Calu3 (cell line): ENCODE results near the gene CACNG4. TPM values are rescaled to one million over a fixed set of nuclear protein-coding genes. Genes with fewer than 3 reads are reported as not detected.

Experiments
- BruUV-seq: library from RNA; stranded (reverse); fragments of 400-500 nt; replicated peaks from 2 replicates; lab custom pipeline; 2021; lab: Mats Ljungman, UMichigan
- CTCF ChIA-PET: fragments of 300-600 bp; sonication (Branson Sonifier 250); formaldehyde crosslinking; loops from one replicate; lab custom pipeline; 2022; ENCODE audit warnings: antibody characterized with exemption; lab: Charles Lee
- DNase-seq: peaks from one replicate; pipeline ENCODE4 v3.0.0; 2022
- H3K27ac Mint-ChIP-seq: one replicate; pipeline ENCODE4 v1.8.0; 2022; ENCODE audit warnings: mixed read lengths; ENCODE audit not compliant: unreplicated experiment
- H3K27me3 Mint-ChIP-seq: one replicate; pipeline ENCODE4 v1.8.0; 2022; ENCODE audit warnings: mixed read lengths; ENCODE audit not compliant: unreplicated experiment
- H3K36me3 Mint-ChIP-seq: one replicate; pipeline ENCODE4 v1.8.0; 2022; ENCODE audit warnings: mild to moderate bottlenecking, moderate library complexity, mixed read lengths; ENCODE audit not compliant: insufficient read depth, unreplicated experiment
- H3K4me1 Mint-ChIP-seq: one replicate; pipeline ENCODE4 v1.8.0; 2022; ENCODE audit warnings: mild to moderate bottlenecking, low read depth, mixed read lengths; ENCODE audit not compliant: unreplicated experiment
- H3K4me3 Mint-ChIP-seq: one replicate; pipeline ENCODE4 v1.8.0; 2022; ENCODE audit warnings: mild to moderate bottlenecking, low read depth, moderate library complexity, mixed read lengths; ENCODE audit not compliant: unreplicated experiment
- H3K9me3 Mint-ChIP-seq: one replicate; pipeline ENCODE4 v1.8.0; 2022; ENCODE audit warnings: low read depth, mixed read lengths; ENCODE audit not compliant: unreplicated experiment
- intact Hi-C: fragments of 100-400 bp; cut with micrococcal nuclease; formaldehyde crosslinking; loops from one replicate; pipeline ENCODE4 v1.10.0; 2022; ENCODE audit not compliant: unreplicated experiment
- total RNA-seq: library from RNA; stranded (reverse); gene quantifications from 2 replicates; pipeline ENCODE4 v1.2.3, GENCODE V29; 2022
- TF ChIP-seq, protein P1 (sequence below): fragments of 200-600 bp; IDR thresholded peaks from one replicate; pipeline ENCODE4 v1.8.0; 2022; ENCODE audit warnings: antibody characterized with exemption; ENCODE audit not compliant: unreplicated experiment

The CACNG4 gene
- total RNA-seq, 1 experiment from 2014 or later = 3.8 TPM

- no peaks in the 10 kb centered on the region for H3K36me3 Mint-ChIP-seq
- H3K27ac Mint-ChIP-seq = no peak overlapping the region
- H3K4me3 Mint-ChIP-seq = no peak overlapping the region
- TF ChIP-seq, protein P1, sequence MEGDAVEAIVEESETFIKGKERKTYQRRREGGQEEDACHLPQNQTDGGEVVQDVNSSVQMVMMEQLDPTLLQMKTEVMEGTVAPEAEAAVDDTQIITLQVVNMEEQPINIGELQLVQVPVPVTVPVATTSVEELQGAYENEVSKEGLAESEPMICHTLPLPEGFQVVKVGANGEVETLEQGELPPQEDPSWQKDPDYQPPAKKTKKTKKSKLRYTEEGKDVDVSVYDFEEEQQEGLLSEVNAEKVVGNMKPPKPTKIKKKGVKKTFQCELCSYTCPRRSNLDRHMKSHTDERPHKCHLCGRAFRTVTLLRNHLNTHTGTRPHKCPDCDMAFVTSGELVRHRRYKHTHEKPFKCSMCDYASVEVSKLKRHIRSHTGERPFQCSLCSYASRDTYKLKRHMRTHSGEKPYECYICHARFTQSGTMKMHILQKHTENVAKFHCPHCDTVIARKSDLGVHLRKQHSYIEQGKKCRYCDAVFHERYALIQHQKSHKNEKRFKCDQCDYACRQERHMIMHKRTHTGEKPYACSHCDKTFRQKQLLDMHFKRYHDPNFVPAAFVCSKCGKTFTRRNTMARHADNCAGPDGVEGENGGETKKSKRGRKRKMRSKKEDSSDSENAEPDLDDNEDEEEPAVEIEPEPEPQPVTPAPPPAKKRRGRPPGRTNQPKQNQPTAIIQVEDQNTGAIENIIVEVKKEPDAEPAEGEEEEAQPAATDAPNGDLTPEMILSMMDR = no peak
- CTCF ChIA-PET = no interaction called here
- intact Hi-C loops = no loop called here
- no peaks in the 10 kb centered on the region for H3K27me3 Mint-ChIP-seq
- no peaks in the 10 kb centered on the region for H3K4me1 Mint-ChIP-seq
- no peaks in the 10 kb centered on the region for H3K9me3 Mint-ChIP-seq
- DNase-seq = no peak
- BruUV-seq = no TSS peak
These were observed 53.4 kb downstream of the CACNG4 start for GRCh38 chr17:67017910-67018309.

DNA sequence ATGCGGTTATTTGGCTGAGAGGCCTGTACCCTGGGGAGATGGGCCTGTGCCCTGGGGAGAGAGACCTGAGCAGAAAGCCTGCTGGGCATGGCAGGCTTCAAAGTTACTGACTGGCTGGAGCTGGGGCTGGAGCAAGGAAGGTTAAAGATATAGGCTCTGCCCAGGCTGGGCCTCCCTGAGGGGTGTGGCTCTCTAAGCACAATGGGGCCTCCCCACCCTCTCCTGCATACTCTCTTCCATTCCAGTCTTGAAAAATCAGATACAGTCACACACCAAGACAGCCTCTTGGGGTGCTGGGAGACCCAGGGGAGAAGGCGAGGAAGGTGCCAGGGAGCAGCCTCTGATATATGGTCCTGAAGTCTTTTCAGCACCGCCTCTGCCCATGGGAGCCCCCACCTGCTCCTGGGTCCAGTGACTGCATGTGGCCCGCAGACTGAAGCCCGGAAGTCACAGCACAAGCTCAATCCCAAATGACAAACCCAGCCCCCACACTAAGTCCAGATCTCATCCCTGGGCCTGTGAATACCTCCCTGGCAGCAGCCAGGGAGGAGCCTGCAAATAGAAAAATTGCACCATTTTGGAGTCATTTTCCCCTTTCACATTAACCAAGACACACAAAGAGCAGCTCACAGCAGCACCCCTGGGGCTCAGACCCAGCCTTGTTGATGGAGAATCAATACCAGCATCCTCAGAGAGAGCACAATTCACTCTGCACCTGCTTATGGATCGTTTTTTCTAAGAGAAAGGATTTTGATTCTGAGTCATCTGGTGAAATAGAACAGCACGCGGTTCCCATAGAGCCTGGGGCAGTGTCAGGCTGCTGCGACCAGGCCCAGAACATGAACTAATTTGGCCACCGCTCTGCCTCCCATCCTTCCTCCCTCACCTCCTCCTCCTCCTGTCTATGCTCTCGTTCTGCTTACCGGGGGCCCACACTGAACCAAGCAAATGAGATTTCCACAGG is 54.2 kb downstream of the CACNG4 start:
- no TSS peak for BruUV-seq
- Mint-ChIP-seq H3K27me3 (no peaks in the 10 kb centered on the region), H3K36me3 (no peaks in the 10 kb centered on the region), H3K4me3 (no peak overlapping the region), H3K27ac (no peak overlapping the region), H3K9me3 (no peaks in the 10 kb centered on the region), H3K4me1 (no peaks in the 10 kb centered on the region)
- no peak for DNase-seq
- TF ChIP-seq, protein P1 = no peak
- CTCF ChIA-PET = no interaction called here
- intact Hi-C loops = no loop called here

DNA sequence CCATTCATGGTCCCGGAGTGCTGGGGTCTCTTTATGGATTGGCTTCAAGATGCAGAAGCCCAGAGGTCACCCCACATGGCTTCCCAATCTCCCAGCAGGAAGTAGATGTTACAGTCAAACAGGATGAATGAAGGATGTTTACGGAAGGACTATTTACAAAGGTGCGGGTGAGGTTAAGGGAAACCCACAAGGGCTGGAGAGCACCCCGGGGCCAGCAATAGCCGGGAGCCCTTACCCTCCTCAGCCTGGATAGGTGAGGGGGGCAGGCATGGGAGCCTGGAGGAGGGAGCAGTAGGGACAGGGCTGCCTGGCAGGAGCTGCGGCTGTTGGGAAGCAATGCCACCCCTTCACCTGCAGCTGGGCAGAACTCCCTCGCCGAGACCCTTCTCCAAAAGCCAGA is 55.3 kb downstream of the CACNG4 start:
- H3K4me1 Mint-ChIP-seq = no peaks in the 10 kb centered on the region
- intact Hi-C loops = no loop called here

GRCh38 chr17:67020293-67020766 is 55.8 kb downstream of the CACNG4 start:
- H3K9me3 Mint-ChIP-seq = no peaks in the 10 kb centered on the region
- no peak overlapping the region for H3K27ac Mint-ChIP-seq
- H3K4me1 Mint-ChIP-seq = no peaks in the 10 kb centered on the region
- TF ChIP-seq, protein P1 = no peak
- H3K4me3 Mint-ChIP-seq = no peak overlapping the region
- DNase-seq = no peak
- H3K27me3 Mint-ChIP-seq = no peaks in the 10 kb centered on the region
- CTCF ChIA-PET = no interaction called here
- no TSS peak for BruUV-seq
- intact Hi-C loops = no loop called here
- H3K36me3 Mint-ChIP-seq = no peaks in the 10 kb centered on the region

More for the DNA sequence above, 55.3 kb downstream of the CACNG4 start:
- H3K4me3 Mint-ChIP-seq = no peak overlapping the region
- CTCF ChIA-PET = no interaction called here
- no peaks in the 10 kb centered on the region for H3K9me3 Mint-ChIP-seq
- no peaks in the 10 kb centered on the region for H3K27me3 Mint-ChIP-seq
- BruUV-seq = no TSS peak
- H3K36me3 Mint-ChIP-seq = no peaks in the 10 kb centered on the region
- no peak overlapping the region for H3K27ac Mint-ChIP-seq
- TF ChIP-seq, protein P1 = no peak
- no peak for DNase-seq
